C4-2B (cell line): ENCODE data around the gene ITGB5.

Source experiments
- CTCF ChIP-seq: fragments of 450-650 bp; conservative IDR thresholded peaks from 2 replicates; pipeline ENCODE4 v1.5.1; 2017; ENCODE audit warnings: mild to moderate bottlenecking
- ZFX ChIP-seq: fragments of 450-650 bp; IDR thresholded peaks from 2 replicates; pipeline ENCODE4 v1.6.1; 2017

- TF ChIP-seq CTCF = no peak
- no peak for TF ChIP-seq ZFX
These were observed 40.4 kb upstream of the ITGB5 start for GRCh38 chr3:124927574-124928045.
